Kidney tubule cell (primary cell): ENCODE data around the gene ITPKB.
A peak's percentile ranks its signal among the peaks of the same experiment; 100 is the strongest.
"Not testable (repeated sequence)": the region's sequence is repeated elsewhere in the genome, so short reads cannot be mapped to it uniquely, and the experiment has no call there.

Experiments
- DNase-seq: peaks from one replicate; pipeline ENCODE4 v3.0.0-alpha.2; 2018; ENCODE audit warnings: low spot score

The ITPKB gene

DNA sequence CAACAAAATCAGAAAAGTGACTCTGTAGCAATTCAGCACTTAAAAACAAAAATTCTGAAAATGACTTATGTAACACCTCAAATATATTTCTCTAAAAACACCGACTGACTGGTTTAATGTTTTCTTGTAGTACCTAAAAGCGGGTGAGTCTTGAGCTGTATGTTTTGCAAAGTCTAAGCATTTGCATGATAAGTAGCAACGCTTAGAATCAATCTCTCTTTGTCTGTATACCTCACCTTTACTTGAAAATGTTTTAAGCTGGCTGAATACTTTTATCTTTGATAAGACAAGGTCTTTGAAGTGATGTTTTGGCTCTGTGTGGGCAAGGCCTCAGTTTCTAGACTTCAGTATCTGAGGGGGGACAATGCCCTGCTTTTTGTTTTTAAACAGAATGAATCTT lies 8.2 kb downstream of the ITPKB start:
- no peak for DNase-seq

DNA sequence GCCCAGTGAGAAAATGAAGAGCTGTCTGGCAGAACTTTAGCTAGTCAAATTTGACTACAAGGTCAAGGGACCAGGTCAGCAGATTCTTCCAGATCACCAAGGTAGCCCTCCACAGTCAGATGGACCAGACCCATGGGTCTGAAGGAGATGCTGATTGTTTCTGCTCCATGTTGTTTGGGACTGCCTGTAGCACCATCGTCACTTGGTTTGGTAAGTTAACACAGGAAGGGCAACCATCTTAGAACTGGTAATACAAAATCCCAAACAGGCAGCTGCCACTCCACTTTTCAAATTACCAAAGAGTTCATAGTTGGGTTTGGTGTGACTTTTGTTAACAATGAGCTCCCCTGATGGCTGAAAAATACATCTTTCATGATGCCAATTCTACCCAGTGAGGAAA lies 9.0 kb downstream of the ITPKB start:
- no peak for DNase-seq

DNA sequence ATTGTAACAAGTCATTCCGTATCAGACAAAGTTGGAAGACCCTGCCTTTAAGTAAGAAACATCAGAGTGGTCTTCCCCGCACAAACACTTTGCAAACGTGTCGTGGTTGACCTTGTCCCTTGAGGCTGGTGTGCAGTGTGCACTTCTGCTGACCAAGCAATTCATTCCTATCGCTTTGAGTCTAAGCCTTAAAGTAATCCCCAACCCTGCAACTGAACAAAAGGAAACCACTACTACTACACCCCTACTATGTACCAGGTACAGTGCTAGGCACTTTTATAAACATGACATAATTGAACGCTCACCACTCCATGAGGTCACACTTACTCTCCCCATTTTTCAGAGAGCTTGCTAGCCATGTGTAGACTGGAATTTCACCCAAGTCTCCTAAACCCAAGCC lies 10.6 kb downstream of the ITPKB start:
- DNase-seq, result no peak

DNA sequence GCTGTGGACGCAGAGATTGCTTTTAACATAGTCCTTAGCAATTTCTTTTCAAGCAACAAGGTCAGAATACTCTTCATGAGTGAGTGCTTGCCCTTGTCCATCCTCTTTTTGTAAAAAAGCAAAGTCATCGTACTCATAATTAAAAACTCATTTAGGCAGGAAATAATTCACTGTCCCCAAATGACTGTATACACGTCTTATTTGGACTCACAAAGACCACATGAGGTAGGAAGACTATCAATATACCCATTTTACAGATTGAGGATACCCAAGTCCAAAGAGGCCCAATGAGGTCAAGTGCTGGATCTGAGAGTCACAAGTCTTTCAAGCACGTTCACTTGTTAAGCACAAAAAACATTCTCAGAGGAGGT lies 13.2 kb downstream of the ITPKB start:
- DNase-seq, result no peak

DNA sequence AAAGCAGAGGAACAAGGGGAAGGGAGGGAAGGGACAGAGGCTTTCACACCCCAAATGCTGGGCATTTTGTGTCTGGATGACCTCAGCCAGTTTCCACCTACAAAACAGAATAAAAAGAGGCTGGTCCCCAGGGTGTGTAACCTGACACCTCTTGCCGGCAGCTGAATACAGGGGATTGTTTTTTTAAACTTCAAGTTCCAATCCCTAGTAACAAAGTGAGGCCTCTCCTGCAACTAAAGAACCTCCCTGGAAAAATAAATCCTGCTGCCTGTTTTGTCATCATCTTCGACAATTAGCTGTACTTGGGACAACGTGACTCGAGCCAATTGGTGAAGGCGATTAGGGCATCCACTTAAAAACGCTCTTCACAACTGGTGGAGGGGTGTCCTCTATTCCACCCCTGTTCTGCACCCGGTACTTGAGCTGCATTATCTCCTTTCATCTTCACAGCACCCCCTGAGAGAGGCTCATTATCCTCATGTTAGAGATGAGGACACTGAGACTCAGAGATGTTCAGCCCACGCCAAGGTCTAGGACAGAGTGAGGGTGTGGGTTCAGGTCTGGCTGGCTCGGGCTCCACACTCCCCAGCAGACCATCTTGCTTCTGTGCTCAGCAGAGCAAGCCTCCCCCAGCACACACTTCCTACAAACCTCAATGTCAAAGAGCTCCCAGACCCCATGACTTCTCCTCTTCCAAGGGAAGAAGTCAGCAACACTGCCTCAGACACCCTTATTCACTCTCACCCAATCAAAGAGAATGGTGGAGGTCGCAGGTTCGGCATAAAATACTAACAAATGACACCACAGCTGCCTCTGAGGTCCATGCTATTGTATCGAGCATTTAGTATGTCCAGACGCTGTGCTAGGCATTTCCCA lies 15.2 kb downstream of the ITPKB start:
- peak; percentile 41 for DNase-seq

DNA sequence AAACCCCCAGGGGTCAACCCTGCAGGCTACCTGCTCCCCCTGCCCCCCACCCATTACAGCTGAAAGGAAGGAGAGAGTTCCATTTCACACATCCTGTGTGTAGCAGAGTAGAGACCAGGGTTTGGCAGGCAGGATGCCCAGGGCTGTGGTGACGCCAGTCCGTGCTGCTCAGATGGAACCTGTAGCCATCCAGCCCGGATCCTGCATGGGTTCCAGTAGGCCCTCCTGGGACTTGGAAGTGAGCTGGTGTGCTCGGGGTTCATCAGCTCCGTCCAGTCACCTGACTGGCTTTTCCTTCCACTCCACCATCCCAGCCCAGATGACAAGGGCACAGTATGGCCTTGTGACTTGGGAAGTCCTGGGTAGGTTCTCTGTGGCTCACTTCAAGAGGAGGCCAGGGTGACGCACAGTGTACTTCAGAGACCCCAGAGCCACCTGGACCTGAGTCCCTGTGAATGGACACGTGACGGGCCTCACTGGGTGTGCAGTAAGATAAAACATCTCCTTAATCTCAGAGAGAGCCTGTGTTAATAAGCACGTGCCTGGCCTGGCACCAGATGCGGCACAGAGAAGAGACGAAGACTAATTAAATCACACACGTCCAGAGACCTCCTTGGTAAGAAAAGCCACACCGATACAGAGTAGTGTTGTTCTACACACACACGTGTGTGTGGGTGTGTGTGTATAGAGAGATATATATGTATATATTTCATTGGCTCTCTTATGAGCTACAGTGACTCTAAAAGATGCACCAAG lies 16.0 kb downstream of the ITPKB start:
- no peak for DNase-seq

DNA sequence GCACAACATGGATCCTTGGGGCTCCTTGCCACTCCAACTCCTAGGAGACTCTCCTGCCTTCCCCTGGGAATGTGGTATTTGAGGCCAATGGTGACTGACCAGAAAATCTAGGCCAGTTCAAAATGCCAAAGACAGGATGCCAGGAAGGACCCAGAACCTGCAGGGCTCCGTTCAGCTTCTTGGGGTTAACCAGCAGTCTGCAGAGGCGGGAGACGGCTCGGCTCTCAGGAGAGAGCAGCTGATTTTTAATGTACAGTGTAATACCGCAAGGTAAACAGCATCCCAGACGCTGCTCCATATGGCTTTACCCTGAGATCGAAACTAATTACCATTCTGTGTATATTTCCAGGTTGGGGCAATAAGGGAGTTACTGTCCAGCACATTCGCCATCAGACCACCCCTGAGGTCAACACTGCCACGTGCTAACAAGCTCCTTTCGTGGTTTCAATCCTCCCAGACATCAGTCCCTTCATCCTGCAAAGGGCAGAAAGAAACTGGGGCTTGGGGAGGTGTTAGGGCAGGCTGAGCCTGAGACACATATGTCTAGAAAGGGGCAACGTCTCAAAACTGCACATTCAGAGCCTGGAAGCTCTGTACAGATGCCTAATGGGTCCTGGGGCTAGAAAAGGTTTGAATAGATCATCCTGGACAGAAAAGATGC lies 16.7 kb downstream of the ITPKB start:
- no peak for DNase-seq

DNA sequence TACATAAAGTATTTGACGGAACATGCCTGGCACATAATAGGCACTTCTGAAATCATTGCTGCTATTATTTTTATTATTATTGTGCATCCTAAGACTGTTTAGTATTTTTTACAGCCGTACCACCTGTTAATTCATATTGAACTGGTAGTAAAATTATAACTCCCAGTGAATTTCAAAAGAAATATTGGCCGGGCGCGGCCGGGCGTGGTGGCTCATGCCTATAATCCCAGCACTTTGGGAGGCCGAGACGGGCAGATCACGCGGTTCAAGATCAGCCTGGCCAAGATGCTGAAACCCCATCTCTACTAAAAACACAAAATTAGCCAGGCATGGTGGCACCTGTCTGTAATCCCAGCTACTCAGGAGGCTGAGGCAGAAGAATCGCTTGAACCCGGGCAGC lies 18.5 kb downstream of the ITPKB start:
- DNase-seq, result not testable (repeated sequence)

DNA sequence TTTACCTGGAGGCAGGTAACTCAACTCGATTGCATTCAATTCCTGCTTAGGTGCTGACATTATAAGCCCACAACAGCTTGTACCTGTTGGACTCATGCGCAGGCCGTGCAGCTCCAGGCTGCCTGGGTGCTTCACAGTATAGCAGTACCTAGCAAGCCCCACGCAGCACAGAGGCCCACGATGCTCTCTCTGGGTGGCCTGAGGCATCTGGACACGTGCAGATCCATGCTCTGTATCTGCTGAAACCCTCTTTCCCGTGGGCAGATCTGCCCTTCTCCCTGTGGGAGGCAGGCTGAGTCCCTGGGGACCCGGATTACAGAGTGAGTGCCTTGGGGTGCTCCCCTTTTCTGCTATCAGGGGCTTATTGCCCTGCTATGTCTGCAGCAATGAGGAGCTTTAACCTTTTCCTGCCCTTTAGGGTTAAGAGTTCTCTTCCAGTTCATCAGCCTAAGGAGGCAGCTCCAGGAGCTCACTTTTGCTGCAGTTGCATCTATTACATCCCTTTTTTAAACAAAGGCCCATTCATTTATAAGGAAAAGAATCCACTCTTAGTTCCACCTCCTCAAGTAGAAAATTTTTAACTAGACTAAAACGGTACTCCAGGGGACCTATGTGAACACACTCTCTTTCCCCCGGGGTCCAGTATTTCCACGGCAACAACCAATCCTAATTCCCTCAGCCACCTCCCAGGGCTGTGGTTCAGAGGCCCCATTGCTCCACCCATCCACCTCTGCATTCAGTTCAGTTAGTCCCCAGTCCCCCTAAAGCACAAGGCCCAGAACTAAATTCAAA lies 19.3 kb downstream of the ITPKB start:
- no peak for DNase-seq

DNA sequence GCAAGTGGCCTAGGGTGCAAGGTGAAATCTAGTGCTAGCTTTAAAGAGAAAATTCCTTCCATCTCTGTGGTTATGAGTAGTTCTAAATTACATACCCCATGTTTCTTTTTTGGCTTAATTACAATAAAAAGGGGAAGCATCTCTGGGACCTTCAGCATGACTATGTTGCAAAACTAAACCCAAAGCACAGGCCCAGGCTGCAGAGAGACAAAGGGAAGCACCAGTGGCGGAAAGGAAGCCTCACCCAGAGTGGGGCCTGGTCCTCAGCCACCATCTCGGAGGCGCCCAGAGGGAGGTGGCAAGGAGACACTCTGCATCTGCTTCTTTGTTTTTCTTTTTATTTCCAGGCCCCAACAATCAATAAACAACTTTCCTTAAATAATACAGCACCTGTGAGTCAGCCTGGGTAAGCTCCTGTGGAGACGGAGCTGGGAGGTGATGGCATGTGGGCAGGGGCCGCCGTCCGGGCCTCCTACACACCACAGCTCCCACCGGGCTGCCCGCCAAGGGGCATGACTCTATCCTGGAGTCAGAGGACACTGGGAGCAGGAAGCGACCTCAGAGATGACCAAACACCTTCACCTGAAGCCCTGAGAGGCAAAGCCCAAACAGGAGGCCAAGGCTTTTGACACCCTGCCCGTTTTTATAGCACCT lies 21.7 kb downstream of the ITPKB start:
- DNase-seq, result peak; percentile 71

DNA sequence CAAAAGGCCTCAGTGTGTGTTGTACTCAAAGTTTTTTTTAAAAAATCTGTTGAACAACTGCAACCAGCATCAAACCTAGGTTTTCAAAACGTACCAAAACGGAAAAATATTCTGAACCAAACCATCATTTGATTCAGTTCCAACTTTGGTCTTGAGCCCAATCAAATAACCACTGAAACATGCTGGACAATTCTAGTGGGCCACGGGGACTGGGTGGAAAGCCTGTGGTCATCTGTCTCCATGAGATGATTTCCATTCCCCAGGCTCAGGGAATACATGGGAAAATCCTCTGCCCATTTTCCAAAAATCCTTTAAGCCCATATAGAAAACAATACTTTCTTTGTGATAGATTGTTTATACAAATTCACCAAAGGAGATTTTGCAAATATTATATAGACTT lies 22.5 kb downstream of the ITPKB start:
- DNase-seq, result no peak

DNA sequence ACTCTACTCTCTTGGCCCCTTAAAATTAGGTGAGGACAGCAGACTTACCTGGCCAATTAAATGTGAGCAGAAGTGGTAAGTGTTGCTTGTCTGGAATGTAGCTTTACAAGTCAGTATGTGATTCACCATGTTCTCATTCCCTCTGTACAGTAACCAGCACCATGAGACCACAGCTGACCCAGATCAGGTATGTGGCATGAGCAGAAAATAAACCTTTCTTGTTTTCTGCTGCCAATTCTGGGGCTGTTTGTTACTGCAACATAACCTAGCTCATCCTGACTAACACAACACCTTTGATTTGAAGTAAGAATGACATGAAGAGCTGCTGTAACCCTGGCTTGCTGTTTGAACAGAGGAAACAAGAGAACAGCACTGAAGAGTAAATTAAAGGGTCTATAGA lies 24.9 kb downstream of the ITPKB start:
- DNase-seq, result peak; percentile 76

DNA sequence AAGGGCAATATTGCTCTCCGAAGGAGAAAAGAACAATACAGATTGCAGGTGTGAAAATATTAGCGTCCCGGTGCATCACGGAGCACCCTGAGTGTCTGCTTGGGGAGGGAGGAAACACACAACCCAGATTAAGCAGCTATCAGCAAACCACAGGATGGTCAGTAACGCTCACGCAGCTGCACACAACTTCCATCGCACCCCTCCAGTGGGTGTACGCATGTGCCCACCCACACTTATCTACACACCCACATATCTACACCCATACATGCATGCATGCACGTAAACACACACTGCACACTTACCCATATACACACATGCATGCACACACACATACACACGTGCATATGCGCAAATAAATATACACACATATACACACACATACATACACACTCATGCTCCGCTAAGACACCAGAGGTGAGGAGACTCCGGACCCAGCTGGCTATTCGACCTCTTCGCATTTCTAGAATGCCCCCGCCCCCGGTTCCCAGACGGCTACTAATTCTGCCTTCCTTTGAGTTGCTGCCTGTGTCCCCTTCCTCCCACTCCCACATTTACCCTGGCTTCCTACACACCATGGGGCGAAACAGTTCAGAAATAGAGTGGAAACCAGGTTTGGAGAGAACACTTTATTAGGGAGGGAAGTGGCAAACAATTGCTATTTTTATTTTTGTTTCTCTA lies 26.2 kb downstream of the ITPKB start:
- DNase-seq, result no peak

DNA sequence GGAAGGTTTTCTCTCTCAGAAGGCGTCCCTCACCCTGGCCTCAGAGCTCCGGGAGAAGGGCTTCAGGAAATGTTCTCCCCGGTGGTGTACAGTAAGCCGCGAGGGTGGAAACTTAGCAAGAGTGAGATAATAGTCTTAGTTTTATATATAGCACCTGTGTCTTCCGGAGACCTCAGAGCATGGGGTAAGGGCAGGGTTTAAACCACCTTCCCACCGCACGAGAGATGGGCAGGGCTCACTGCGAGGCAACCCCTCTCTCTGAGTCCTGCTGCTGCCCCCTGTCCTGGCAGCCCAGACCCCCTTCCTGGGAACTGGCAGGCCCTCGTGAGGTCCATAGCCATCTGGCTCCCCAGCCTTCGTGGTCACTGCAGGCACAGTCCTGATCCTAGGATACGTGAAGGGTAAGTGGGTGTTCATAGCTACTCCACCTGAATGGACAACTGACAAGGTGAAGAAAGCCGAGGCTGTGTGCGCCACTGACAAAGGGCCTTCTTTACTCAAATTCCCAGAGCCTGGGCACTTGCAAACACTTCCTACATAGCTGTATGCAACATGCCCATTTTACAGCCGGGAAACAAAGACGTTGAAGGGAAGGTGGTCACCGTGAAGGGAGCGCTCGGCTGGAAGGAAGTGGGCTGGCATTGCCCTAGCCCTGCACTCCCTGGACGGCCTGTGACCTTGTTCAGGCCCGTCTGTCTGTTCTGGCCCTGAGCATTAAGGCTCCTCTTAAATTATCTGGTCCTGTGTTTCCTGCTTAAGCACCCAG lies 26.9 kb downstream of the ITPKB start:
- no peak for DNase-seq

DNA sequence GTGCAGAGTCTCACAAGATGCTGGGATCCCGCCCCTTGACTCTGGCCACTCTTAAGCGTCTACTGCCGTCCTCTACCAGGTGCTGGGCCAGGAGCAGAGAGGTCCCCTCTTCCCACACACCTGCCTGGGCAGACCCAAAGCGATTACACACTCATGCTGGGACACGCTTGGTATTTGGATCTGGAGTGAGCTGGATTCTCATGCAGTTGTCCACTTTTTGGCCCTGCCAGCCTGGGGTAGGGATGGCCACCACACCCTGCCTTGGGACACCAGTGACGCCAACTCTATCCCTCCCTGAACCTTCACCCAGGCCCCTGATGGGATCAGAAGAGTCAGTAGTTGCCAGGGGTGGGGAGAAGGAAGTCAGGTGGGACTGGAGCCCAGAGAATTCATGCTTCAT lies 28.6 kb downstream of the ITPKB start:
- no peak for DNase-seq

DNA sequence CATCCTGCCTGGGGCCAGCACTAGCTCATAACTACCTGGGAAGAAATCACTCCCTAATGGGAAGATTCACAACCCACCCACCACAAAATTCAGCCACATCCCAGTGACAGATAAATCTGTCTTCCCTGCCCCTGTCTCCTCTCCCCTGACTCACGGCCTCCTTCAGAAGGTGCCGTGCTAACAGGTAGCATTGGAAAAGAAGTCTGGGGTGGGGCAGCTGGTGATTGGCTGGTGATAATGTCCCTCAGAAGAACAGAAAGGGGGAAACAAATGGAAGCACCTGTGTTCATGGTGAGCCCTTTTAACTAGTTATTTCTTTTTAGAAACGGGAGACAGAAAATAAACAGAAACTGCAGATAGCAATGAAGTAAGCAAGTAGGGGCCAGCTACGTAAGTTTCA lies 29.1 kb downstream of the ITPKB start:
- DNase-seq, result no peak

DNA sequence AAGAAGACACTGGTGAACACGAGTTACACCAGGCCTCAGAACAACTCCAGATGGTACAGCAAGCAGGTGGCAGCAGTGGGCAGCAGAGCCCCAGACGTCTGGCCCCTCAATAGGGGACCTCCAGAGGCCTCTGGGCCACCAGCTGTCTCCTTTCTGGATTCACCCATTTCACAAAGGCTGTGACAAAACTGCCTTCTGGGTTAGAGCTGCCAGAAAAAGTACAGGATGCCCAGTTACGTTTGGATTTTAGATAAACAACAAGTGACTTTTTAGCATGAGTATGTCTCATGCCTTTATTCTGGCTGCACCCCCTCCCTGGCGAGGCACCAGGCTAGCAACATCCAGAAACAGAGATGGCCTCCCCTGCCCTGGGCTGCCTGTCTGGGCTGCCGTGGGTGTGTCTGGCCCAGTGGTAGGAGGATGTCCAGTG lies 30.1 kb downstream of the ITPKB start:
- no peak for DNase-seq

DNA sequence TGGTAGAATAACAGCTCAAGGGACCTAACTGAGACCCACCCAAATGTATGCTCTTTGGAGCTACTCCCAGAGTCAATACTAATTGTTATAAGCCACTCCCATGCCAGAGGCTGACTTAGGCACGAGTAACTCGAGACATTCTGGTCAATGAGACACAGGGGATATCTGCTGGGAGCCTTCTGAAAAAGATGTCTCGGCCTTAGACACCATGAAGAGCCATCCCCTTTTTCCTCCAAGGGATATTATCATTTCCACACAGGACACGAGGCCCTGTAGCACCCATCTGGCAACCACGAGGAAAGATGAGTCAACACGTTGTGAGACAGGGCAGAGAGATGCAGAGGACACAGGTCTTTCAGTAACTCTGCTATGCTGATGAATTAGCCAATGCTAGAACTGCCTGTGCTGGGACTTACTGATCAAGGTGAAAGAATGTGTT lies 30.7 kb downstream of the ITPKB start:
- peak; percentile 79 for DNase-seq

DNA sequence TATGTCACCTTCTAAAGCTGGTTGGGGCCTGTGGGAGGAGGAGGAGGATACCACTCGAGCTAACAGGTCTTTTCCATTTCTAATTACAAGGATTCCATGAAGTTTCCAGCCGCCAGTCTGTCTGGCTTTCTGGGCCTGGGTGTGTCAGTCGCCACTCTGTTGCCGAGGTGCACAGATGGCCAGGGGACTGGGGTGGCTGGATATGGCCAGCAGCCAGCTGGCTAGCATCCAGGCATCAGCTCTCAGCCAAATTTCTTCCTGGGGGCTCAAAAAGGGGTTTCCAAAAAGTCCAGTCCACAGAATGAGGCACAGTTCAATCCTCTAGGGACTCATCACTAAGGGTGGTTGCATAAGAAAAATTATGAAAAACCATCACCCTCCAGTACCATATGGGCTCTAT lies 32.4 kb downstream of the ITPKB start:
- DNase-seq, result no peak
